Glomerular endothelial cell (primary cell): ENCODE measurements around the gene AOPEP. TPM values are rescaled to one million over a fixed set of nuclear protein-coding genes. Genes with fewer than 3 reads are reported as not detected.

ENCODE experiments used
- DNase-seq: peaks from one replicate; pipeline ENCODE4 v3.0.0-alpha.2; 2011; ENCODE audit warnings: low read depth, low spot score; ENCODE audit errors: extremely low read depth
- total RNA-seq: library from RNA; depleted of rRNA; stranded (reverse); fragments of >200 nt; gene quantifications from 2 replicates; pipeline ENCODE4 v1.2.3, GENCODE V29; 2015

The AOPEP gene
- total RNA-seq, 1 donor from 2014 or later: 20.7 TPM

DNA sequence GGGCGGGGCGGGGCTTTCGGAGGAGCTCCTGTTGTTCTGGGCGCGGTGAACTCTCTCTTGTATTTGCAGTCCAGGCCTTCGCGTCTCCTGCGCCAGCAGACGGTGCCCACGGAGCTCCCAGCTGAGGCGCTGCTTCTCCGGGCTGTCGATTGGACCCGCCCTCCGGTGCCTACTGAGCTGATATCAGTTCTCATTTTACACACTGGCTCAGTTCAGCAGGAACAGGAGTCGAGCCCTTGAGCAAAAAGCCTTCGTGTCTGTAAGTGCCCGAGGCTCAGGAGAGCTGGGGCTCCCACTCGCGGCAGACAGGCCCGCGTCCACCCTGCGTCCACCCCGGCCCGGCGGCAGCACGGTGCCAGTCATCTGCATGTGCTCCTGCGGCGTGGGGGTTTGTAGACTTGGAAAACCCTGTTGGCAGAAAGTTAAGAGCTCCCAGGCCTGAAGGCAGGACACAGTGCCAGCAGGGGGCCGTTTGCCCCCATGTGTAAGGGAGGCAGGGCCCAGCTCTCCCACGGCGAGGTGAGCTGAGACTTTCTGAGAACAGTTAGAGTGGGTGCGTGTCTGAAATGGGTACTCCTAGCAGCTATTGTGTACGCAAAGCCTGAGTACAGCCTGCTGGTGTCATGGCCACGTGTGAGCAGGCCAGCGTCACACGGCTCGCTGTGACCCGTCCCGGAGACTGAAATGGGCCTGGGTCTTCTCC, 359.5 kb downstream of the AOPEP start:
- no peak for DNase-seq

- DNase-seq: no peak
These were observed 360.1 kb downstream of the AOPEP start for GRCh38 chr9:95086564-95086955.

DNA sequence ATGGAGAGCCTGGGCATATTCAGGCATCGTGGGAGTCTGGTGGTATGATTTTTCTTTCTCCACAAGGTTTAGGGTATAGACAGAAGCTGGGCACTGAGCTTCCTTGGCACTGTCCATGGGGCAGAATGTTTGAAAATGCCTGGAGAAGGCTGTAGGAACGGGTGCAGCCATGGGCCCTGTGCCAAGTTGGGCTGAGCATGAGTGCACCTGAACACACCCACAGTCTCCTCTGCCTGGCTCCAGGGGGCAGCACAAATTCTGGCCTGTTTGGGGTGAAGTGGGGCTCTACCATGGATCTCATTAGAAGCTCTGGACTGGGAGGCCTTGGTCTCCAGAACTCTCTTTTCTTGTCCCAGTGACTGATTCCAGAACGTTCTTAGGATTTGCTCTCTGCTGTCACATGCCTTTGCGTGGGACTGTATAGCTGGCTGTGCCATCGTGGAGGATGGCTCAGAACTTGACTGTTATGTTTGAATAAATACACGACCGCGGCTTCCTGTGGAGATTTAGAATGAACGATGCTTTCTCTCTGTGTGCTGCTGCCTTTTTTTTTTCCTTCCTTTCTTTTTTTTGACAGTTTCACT, 361.3 kb downstream of the AOPEP start:
- no peak for DNase-seq

GRCh38 chr9:95088421-95089161, 362.1 kb downstream of the AOPEP start:
- DNase-seq: no peak

DNA sequence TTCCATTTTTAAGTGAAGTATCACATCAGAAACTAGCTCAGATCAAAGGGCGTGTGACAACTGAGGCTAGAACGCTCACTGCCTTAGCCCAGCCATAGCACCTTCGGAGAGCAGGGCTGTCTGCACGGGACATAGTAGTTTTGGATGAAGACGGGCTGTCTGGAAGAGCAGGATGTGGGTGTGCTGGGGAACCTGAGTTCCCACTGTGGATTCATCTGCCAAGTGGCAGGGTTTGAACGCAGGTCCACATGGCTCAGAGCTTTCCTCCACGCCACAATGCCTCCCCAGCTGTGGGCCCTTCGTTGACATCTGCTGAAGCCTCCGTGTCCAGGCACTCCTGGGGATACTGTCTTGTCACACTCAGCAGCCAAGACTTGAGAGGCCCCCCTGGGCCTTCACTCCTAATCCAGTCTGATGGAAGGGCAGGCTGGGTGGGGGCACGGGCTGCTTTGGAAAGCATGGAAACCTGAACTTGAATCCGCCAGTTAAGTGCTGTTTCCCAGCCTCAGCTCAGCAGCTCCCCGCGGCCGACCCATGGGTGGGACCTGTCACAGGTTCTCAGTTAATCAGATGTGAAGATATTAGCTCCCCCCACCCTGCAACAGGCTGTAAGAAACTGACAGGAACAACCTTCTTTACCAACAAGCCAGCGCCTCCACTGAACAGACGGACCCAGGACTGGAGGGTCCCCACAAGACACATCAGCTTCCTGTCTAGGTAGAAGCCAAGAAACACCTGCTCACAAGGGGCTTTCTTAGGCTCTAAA, 362.9 kb downstream of the AOPEP start:
- no peak for DNase-seq

DNA sequence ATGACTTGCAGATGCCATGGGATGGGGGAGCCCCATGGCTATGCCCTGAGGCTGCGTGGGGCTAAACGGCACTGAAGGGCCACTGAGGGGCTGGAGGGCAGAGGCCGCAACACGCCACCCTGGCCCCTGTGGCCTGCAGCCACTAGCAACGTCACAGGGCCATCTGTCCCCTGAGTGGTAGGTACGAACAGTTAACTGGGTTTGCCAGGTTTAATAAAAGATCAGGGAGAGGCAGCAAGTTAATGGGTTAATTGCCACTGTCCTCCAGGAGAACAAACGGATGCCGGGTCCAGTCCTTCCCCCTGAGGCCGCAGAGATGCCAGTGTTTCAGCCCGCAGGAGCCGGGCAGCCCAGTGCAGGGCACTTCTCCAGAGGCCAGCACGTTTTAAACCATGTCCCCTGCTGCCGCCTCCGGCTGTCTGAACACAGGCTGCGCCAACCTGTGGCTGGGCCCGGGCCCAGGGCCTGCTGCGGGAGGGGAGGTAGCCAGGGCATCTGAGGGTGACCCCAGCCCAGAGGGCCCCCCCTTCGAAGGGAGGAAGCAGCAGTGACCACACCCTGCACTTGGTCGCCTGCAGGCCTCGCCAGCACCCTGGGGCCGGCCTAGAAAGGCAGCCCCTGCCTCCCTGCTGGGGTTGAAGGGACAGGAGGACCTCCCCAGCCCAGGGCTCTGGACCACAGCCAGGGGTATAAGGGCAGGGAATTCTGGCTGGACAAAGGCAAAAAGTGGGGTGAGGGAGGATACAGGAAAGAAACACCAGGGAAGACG, 363.7 kb downstream of the AOPEP start:
- no peak for DNase-seq

DNA sequence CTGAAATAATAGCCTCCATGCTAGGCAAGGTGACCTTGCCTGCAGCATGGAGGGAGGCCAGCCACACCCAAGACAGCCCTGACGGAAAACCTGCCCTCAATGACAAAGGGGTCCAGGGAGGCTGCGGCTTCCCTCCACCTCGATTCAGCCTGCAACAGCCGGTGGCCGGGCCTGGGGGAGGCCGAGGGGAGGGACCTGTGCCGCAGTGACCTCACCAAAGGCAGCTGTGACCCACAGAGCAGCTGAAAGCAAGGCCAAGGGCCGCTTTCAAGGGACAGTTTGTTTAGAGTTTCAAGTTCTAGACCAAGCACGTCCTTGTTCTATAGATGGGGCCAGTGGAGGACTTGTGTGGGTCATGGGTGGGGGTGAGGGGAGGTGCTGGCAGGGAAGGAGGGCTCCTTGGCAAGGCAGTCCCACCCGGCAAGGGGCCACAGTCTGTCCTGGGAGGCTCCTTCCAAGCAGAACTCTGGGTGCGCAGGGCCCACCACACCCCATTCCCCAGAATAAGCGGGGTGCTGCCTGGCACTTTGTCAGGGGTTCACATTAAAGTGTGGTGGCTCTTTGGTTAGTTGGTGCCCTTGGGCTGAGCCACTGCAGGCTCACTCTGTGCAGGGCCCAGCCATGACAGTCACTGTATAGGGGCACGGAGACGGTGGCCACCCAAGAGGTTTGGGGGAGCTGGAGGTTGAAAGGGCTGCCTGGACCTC, 364.5 kb downstream of the AOPEP start:
- no peak for DNase-seq

DNA sequence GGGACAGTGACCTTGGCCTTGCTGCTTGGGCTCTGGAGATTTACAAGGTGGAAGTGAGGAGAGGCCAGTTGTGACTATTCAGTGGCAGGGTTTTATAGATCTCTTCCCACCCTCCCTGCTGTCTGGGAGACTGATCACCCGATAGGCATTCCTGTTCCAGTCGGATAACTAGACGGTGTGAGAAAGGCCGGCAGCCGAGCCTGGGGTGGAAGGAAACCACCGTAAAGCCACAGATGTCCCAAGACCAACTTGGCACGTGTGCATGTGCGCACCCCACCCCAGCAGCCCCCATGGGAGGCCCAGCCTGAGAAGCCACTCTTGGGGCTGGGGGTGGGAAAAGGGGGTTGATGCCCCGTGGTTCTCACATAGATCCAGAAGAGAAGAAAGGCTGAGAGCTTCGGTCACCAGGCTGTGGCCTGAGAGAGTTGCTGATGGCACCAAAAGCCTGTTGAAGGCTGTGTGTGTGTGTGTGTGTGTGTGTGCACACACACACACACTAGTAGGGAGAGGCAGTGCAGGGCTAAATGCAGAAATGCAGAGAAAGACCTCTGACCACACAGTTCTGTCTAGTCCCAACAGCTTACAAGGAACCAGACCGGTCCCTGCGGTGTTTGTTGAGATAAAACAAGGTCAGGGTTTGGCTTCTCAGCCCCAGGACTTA, 365.2 kb downstream of the AOPEP start:
- DNase-seq: no peak

GRCh38 chr9:95092262-95093072, 366.0 kb downstream of the AOPEP start:
- no peak for DNase-seq

- no peak for DNase-seq
These were observed 367.1 kb downstream of the AOPEP start for GRCh38 chr9:95093586-95093985.

DNA sequence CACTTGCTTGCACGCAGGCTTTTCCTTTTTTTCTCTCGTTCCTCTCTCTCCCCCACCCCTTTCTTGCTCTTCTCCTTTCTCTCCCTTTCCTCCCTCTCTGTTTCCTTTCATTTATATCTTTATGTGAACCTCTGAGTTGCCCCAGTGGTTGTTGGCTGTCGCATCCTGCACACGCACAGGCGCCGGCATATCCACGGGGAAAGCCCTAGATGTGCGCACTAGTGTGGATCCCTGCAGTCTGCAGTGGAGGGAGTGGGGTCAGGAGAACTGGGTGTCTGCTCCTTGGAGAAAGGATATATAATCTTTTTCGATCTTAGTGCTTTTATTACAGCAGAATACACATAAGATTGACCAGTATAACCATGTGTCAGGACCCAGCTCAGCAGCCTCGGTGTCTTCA, 367.5 kb downstream of the AOPEP start:
- DNase-seq: no peak

DNA sequence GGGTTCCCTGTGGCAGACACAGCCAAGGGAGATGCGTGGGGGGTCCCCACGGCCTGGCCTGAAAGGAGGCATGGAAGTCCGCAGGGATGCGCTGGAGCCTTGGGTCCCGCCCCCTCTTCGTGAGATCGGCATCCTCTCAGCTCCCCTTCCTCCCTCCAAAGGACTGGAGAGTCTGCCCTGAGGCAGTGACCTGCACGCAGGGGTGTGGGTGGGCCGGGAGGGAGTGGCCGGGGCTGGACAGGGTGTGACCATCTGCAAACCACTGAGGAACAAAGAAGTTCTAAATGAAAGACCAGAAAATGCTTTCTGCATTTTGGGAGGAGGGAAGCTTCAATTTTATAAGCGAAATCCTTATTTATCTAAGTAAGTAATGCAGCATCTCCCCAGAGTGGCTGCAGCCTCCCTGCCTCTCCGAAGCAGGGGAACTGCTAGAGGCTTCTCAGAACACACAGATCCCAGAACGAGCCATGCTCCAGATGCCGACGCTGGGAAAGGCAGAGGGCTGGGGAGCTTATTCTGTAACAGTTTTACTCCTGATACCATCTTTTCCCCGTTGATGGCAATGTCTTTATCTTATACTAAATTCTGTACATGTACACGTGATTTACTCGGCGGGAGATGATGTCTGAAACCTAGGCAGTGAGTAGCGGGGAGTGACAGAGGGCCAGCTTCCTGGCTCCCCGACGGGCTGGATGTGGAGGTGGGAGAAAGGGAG, 369.3 kb downstream of the AOPEP start:
- DNase-seq: no peak

GRCh38 chr9:95096381-95096780, 369.9 kb downstream of the AOPEP start:
- DNase-seq: no peak

GRCh38 chr9:95096807-95097206, 370.3 kb downstream of the AOPEP start:
- DNase-seq: no peak

DNA sequence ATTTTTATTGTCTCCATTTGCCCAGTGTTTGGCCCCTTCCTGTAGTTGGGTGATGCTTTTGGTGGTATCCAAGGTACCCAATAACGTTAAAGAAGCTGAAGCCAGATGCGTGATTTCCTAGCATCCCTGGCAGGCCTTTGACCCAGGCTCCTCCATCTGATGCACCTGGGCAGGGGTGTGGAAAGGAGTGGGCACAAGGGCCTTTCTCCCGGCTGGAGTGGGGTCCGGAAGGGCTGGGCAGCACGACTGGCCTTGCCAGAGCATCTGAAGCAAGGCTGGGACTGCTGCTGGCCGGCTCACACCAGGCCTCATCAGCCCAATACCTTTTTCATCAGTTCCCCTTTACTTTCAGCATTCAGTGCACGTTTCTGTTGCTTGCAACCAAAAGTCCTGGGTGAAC, 370.8 kb downstream of the AOPEP start:
- DNase-seq: no peak

DNA sequence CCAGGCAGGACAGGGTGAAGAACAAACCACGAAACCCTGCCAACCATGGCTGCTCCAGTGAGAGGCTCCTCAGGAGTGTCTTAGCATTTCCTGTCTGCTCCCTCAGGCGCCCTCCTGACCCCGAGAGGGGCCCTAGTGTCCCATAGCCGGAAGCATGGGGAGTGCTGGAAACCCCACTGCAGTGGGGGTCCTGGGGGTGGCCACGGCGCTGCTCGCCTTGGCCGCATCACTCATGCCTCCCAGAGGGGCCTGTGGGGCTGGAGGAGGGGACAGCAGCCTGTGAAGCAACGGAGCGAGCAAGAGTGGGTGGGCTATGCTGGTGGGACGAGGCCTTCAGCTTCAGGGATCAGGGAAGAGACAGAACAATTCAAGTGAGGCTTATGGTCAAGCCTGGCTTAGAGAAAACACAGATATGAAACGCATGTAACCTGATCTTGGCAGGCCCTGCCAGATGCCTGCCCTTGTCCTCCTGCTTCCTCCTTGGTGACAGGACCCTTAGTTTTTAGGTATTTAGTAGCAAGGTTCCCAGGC, 372.0 kb downstream of the AOPEP start:
- no peak for DNase-seq

- no peak for DNase-seq
These were observed 373.0 kb downstream of the AOPEP start for GRCh38 chr9:95099321-95100070.
